Tibial nerve (tissue), 3 donors: ENCODE results near the gene C20orf202.
"Not testable (repeated sequence)": the region's sequence is repeated elsewhere in the genome, so short reads cannot be mapped to it uniquely, and the experiment has no call there.

Source experiments
- CTCF ChIP-seq, 5 experiments: fragments of 200-600 bp in 3 of 5; fragments of 450-650 bp in 2 of 5; sonication (generic) in 3 of 5; IDR thresholded peaks; one replicate each; pipeline ENCODE4 v1.5.1; 2016 to 2019; ENCODE audit warnings: antibody characterized with exemption in 5 of 5, mild to moderate bottlenecking in 3 of 5, moderate library complexity in 2 of 5
- POLR2A ChIP-seq, 2 donors: fragments of 450-650 bp; IDR thresholded peaks; one replicate each; pipeline ENCODE4 v1.6.1; 2017; ENCODE audit warnings: antibody characterized with exemption in 2 of 2, mild to moderate bottlenecking in 2 of 2, moderate library complexity in 2 of 2

- TF ChIP-seq CTCF, POLR2A (IDR thresholded peaks at IDR 0.05): not testable (repeated sequence)
Measured at GRCh38 chr20:1250282-1250681, 47.0 kb downstream of the C20orf202 start.
